ENCODE measurements around the gene PGGHG.
A peak's percentile ranks its signal among the peaks of the same experiment; 100 is the strongest.
"Not testable (repeated sequence)": the region's sequence is repeated elsewhere in the genome, so short reads cannot be mapped to it uniquely, and the experiment has no call there.

PGGHG gene

DNA sequence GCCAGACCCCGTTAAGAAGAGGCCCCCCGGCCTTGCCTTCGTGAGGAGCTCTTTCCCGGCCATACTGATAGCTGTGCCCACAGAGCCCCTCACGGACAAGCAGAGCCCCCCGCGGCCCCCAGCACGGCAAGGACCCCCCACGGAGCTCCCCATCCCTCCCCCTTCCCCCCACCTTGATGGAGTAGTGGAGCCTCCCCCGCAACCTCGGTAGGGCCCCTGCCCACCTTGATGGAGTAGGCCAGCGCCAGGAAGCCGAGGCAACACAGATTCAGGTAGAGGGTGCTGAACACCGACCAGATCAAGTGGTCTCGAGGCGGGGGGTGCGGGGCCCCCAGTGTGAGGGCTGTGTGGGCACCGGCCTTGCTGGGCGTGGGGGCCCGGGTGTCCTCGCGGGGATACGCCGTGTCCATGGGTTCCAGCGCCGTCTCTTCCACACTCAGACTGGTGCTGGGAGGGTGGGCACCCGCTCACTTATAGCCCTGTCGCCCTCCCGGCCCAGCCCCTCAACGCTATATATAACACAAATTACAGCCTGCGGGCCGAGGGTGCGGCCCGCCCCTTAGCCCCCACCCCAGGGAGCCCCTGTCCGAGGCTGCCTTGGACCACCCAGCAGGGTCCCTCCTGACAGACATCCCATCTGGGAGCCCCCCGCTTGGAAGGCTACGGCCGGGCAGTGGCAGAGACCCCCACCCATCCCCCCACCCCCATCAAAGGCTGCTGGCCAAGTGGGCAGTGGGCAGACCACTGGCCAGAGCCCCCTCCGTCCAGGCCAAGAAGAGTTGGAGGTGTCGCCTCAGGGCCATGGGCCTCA lies 10.4 kb downstream of the PGGHG start, which contains the start of gene IFITM5:
Gene IFITM5, minus strand, starts transcription at position 446 of the 811 bp plus-strand sequence. Its CDS starts 36 bp downstream, at position 410.
- DNase-seq: no peak

DNA sequence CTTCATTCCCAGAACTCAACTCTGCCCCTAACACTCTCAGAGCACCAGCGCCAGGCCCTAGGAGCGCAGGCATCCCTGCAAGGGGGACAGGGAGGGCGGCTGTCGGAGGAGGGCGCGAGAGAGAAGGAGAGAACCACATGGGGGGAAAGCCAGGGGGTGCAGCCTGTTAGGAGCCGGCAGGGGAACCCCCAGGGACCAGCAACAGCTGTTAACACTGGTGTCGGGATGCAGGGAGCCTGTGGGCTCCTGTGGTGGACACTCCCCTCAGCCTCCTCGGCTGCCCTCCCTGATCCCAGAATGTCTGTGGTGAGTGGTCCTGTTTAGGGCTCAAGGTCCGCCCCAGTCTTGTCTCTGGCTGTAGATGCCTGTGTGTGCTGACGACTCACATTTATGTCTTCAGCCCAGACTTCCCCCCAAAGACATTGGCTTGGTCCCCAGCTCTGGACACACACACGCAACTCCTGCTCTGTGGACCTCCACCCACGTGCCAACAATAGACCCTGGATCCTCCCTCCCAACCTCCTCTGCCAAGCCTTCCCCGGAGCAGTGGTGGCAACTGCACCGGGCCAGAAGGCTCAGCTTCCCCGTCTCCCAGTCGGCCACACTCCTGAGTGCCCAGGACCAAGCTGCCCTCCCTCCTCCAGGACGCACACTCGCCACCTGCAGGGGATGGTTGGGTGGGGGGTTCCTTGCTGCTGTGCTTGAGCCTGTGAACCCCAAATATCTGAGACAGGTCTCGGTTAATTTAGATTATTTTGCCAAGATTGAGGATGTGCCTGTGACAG lies 11.2 kb downstream of the PGGHG start:
- no peak for DNase-seq

DNA sequence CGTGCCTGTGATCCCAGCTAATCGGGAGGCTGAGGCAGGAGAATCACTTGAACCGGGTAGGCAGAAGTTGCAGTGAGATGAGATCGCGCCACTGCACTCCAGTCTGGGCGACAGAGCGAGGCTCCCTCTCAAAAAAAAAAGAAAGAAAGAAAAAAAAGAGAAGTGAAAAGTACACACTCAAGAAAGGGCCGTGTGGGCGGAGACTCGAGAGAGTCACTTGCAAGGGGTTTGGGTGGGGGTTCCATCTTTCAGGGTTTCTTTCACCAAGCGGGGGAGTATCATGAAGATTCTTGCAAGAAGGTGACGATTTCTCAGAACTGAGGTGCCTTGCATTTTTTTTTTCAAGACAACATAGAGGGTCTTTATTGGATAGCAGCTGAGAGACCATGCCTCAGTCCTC lies 14.4 kb downstream of the PGGHG start:
- no peak for DNase-seq

DNA sequence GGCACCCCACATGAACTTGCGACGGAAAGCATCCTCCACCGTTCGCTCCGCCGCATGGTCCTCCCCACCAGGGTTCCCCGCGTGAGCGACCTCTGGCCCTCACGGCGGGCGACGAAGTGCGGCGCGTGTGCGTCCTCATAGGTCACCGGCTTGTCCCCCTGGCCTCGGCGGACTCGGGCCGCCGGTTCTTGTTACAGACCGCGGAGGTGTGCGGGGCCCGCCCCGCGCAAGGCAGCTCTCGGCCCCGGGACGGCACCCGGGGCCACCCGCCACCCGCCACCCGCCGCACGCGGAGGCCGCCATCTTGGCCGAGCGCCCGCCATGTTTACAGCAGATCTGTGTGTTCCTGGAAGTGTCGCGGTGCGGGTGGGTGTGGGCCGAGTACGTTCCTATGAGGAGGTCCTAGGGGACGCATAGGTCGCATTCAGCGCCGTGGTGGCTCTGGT lies 15.2 kb downstream of the PGGHG start:
- DNase-seq: no peak

DNA sequence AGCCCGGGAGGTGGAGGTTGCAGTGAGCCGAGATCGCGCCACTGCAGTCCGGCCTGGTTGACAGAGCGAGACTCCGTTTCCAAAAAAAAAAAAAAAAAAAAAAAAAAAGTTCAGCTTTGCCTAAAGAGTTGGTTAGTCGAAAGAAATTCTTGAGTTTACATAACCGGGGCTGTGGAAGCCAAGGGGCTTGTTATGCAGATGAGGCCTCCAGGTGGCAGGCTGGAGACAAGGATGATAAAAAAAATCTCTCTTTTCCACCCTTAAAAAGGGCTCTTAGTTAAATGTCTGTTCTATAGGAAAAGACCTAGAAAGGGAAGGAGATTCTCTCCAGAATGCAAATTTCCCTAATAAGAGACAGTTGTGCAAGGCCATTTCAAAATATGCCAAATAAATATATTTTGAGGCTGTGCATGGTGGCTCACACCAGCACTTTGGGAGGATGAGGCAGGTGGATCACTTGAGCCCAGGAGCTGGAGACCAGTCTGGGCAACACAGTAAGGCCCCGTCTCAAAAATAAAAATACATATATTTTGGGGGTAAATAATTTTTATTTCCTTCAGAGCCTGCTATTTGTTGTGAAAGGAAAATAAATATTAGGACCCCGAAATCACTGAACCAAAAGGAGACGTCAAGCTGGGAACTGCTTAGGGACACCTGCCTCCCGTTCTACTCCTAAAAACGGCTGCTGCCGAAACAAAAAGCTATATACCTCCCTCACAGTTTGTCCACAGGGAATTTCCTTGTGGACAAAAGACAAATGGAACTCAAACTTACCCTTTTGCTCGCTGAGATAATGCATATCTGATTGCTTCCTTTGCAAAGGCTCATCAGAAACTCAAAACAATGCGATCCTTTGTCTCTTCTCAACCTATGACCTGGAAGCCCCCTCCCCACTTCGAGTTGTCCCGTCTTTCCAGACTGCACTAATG lies 16.3 kb downstream of the PGGHG start:
- DNase-seq: peak; percentile 79

DNA sequence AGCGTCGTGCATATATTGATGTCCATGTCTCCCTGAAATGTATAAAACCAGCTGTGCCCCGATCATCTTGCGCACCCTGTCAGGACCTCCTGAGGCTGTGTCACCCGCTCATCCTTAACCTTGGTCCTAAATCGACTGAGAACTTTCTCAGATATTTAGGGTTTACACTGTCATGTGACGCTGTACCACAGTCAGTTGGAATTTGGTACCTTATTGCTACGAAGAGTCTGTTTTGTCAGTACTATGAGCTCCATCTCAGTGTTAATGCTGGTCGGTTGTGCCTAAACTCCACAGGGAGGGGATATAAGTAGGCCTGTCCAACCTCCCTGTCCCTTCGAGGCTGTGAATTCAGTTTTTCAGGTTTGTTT lies 16.9 kb downstream of the PGGHG start:
- DNase-seq: no peak

DNA sequence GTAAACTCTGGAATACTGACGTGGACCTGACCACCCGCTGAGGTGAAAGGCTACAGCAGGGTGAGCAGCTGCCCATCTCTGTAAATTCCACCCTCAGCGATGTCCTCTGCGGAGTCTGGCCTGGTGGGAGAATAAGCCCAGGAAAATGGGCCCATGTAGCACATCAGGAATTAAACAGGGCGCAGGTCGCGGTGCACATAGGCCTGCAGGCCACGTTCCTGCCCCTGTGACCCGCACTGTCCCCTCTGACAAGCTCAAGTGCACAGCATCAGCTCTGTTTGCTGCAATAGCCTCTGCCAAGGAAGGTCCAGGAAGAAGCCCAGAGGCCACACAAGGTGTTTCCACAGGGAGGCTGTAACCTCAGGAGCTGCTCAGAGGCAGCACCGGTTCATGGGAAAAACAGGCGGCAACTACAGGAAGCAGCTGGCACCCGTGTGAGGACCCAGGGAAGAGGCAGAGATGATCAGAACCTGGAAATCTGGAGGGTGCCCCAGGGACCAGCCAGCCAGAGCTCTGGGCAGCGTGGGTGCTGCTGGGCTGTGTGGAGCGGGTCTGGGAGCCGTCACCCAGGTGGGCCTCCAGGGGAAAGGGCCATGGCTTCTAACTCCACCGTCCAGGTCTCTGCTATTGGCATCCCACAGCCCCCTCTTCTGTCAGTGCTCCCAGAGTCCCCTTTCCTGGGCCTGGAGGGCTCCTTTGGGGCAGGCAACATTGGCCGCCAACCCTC lies 17.9 kb downstream of the PGGHG start:
- DNase-seq: no peak

DNA sequence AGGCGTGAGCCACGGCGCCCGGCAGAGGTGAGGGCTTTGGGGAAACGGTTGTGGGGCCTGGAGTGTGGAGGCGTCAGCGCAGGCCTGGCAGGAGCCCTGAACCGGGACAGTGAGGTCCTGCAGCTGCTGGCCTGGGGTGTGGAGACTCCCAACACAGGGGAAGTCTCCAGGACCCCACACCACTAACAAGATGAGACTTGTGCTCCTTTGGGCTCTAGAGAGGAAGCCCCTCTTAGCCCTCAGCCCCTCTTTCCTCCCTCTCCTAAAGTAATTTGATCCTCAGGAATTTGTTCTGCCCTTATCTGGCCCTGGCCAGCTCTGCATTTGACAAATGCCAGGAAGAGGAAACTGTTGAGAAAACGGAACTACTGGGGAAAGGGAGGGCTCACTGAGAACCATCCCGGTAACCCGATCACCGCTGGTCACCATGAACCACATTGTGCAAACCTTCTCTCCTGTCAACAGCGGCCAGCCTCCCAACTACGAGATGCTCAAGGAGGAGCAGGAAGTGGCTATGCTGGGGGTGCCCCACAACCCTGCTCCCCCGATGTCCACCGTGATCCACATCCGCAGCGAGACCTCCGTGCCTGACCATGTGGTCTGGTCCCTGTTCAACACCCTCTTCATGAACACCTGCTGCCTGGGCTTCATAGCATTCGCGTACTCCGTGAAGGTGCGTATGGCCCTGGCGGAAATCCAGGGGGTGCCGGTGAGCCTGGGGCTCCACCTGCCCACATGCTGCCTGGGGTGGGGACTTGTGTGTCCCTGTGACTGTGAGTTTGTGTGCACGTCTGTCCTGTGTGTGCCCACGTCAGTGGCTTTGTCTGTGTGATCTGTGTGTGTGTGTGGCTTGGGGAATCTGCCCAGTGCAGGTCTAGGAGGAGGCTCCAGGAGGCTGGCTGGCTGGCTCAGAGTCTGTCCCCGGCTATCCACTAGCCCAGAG lies 19.1 kb downstream of the PGGHG start, which contains the start of gene IFITM2:
Gene IFITM2, plus strand, starts transcription at position 51 of the 943 bp plus-strand sequence. Its CDS starts 377 bp downstream, at position 428.
- peak; percentile 67 for DNase-seq

DNA sequence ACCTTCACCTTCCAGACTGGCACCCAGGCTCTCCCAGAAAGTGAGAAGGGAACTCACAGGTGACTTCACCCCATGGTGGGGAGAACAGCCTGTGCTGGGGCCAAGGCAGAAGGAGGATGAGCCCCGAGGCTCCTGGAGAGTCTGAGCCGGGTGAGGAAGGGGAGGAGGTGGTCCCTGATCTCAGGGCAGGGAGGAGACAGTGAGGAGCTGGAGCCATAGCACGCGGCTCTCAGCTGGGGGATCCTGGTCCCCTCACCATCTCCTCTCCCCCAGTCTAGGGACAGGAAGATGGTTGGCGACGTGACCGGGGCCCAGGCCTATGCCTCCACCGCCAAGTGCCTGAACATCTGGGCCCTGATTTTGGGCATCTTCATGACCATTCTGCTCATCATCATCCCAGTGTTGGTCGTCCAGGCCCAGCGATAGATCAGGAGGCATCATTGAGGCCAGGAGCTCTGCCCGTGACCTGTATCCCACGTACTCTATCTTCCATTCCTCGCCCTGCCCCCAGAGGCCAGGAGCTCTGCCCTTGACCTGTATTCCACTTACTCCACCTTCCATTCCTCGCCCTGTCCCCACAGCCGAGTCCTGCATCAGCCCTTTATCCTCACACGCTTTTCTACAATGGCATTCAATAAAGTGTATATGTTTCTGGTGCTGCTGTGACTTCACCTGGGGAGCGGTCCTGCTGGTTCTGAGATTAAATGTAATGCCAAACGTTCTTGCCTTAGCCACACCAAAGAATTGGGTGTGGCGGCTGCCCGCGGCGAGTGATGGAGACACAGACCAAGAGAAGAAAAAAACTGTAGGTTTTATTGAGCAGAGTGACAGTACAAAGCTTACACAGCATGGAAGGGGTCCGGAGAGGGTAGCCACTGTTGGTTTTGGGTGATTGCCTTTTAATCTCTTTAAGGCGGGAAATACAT lies 20.1 kb downstream of the PGGHG start:
- DNase-seq: peak; percentile 59

DNA sequence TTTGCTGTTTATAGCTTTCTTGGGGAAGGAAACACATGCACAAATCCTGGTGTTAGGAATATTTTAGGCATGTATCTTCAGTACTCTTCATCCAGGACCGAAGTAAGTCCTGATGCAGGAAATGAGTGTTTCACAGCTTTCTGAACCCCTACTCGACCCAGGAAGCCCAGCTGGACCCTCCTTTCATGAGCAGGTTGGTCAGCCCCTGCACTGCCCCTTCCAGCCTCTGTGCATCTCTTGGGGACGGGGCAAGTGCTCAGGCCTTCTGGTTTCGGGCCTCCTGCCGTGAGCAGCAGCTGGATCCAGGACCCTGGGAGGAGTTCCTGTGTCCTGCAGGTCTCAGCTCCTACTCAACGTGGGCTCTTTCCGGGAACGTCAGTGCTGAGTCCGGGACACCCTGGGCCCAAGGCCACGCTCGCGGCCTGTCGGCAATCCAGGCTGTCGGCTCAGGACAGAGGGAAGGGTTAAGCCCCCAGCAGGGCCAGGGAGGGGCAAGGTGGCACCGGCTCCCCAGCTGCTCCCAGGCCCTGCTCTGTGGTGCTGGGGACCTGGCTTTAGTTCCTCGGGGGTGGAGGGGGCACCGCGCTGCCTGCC lies 21.1 kb downstream of the PGGHG start:
- DNase-seq: not testable (repeated sequence)

DNA sequence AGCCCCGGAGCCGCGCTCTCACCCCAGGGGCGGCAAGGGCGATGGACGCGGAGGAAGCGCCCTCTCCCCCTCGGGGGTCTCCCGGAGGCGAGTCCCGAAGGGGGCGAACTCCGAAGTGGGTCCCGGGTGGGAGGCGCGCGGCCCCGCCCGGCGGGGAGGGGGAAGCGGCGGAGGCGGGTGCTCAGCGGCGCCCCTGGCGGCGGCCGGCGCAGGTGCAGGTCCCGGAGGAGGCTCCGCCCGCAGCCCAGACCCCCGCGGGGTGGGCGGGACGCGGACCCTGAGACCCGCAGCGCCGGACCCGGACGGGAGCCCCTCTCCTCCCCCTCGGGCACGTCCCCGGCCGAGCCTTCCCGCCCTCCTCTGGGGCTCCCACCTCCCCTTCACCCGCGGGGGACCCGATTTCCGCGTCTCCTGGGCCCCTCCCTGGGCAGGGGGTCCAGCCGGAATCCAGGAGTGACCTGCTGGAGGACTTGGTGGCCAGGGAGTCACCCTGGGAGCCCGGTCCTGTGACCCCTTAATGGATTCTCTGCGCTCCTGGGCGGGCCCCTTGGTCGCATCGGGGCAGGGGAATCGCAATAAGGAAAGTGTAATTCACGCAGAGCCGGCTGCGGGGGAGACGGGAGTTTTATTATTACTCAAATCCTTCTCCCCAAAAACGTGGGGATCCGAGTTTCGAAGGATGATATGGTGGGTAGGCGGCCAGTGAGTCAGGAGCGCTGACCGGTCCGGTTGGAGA lies 22.3 kb downstream of the PGGHG start:
- not testable (repeated sequence) for DNase-seq

DNA sequence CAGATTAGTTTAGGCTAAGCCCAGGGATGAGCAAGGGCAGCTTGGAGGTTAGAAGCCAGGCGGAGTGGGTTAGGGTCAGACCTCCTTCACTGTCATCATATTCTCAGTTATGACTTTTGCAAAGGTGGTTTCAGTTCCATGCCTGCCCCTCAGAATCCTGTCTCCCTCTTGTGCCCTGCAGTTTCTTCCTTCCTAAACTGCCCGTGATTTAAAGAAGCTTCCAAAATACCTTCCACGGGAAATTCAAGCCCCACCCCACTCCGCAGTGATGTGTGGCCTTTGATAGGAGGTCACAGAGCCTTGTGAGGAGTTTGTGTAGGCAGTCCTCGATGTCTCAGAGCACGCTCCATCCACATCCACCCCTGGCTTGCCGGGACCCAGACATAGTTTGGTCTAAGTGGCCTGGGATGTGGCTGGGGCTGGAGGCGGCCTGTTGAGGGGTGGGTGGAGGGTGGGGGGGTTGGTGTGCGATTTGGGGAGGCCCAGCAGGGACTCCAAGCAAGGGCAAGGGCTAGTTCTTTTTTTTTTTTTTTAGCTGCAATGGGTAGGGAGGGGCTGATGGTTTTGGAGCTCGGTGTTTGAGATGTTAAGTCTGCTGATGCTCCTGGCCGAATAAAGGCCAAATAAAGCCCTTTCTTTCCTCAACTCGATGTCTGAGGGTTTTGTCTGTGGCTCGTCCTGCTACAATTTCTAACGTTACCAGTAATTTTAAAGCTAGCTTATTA lies 23.3 kb downstream of the PGGHG start:
- no peak for DNase-seq

DNA sequence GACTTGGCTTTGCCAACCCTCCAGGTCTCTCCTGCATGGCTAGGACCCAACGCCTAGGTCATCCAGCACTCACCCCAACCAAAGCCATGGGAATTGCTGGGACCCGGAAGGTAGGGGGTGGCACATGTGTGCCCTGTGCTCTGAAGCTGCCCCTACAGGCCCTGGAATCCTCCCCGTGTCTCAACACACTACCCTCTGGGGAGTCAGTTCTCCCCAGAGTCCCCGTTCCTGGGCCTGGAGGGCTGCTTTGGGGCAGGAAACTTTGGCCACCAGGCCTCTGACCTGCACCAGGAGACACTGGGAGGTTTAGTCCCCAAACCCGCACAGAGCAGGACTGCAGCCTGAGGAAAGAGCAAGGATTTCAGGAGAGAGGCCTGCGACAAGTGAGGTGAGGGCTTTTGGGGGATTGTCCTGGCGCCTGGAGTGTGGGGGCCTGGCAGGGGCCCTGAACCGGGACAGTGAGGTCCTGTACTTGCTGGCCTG lies 24.4 kb downstream of the PGGHG start:
- no peak for DNase-seq

DNA sequence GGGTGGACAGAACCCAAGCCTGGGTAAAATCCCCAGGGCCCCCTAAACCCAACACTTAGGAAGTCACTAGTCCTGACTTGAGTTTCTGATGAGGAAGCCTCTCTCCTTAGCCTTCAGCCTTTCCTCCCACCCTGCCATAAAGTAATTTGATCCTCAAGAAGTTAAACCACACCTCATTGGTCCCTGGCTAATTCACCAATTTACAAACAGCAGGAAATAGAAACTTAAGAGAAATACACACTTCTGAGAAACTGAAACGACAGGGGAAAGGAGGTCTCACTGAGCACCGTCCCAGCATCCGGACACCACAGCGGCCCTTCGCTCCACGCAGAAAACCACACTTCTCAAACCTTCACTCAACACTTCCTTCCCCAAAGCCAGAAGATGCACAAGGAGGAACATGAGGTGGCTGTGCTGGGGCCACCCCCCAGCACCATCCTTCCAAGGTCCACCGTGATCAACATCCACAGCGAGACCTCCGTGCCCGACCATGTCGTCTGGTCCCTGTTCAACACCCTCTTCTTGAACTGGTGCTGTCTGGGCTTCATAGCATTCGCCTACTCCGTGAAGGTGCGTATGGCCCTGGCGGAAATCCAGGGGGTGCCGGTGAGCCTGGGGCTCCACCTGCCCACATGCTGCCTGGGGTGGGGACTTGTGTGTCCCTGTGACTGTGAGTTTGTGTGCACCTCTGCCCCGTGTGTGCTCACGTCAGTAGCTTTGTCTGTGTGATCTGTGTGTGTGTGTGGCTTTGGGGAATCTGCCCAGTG lies 25.0 kb downstream of the PGGHG start, which contains the start of gene IFITM1:
Gene IFITM1, plus strand, starts transcription at position 254 of the 767 bp plus-strand sequence. Its CDS starts 131 bp downstream, at position 385.
- DNase-seq: peak; percentile 76

DNA sequence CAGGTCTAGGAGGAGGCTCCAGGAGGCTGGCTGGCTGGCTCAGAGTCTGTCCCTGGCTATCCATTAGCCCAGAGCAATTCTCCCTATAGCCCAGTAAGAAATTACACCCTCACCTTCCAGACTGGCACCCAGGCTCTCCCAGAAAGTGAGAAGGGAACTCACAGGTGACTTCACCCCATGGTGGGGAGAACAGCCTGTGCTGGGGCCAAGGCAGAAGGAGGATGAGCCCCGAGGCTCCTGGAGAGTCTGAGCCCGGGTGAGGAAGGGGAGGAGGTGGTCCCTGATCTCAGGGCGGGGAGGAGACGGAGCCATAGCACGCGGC lies 25.6 kb downstream of the PGGHG start:
- DNase-seq: not testable (repeated sequence)

DNA sequence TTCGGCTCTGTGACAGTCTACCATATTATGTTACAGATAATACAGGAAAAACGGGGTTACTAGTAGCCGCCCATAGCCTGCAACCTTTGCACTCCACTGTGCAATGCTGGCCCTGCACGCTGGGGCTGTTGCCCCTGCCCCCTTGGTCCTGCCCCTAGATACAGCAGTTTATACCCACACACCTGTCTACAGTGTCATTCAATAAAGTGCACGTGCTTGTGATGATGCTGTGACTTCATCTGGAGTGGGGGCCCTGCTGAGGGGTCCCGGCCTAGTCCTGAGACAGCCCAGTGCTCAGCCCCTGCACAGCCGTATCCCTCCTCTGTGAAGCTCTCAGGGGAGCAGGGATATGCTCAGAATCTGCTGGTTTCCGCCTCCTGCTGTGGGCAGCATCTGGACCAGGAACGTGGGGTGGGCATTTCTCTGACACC lies 26.1 kb downstream of the PGGHG start:
- no peak for DNase-seq

DNA sequence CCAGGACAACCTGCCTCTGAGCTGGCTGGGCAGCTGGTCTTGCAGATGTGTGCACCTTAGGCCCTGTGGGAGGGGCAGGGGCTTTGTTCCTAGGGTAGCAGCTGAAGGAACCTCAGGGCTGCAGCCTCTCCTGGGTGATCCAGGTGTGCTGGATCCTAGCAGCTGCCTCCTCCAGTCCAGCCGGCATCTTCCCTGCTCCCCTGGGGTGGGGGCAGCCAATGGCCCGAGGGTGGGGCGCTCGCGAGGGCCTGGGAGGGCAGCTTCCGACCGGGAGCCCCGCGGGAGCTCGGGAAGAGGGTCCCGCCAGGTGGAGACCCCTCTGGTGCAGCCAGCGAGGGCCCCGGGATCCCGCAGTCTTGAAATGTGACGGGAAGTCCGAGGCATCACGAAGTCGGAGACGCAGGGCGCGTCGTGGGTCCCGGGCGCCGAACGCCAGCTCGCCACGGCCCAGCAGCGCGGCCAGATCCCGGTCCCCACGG lies 26.6 kb downstream of the PGGHG start:
- no peak for DNase-seq
